Chondrocyte (in vitro differentiated cells): ENCODE data around the gene KRT14. TPM values are rescaled to one million over a fixed set of nuclear protein-coding genes. Genes with fewer than 3 reads are reported as not detected.
"Not testable (repeated sequence)": the region's sequence is repeated elsewhere in the genome, so short reads cannot be mapped to it uniquely, and the experiment has no call there.

Experiments
- DNase-seq: peaks from one replicate; pipeline ENCODE4 v3.0.0; 2021; ENCODE audit warnings: mixed read lengths, low spot score
- H3K27ac Mint-ChIP-seq: one replicate; pipeline ENCODE4 v1.8.0; 2021; ENCODE audit warnings: mild to moderate bottlenecking, moderate library complexity, mixed read lengths; ENCODE audit not compliant: unreplicated experiment
- H3K27me3 Mint-ChIP-seq: 2 replicates; pipeline ENCODE4 v1.8.0; 2021; ENCODE audit warnings: low read depth, mixed read lengths
- H3K36me3 Mint-ChIP-seq: 2 replicates; pipeline ENCODE4 v1.8.0; 2021; ENCODE audit warnings: low read depth, mixed read lengths
- H3K4me1 Mint-ChIP-seq: 2 replicates; pipeline ENCODE4 v1.8.0; 2021; ENCODE audit warnings: low read depth, mild to moderate bottlenecking, mixed read lengths
- H3K4me3 Mint-ChIP-seq: one replicate; pipeline ENCODE4 v1.8.0; 2021; ENCODE audit warnings: mild to moderate bottlenecking, moderate library complexity, mixed read lengths; ENCODE audit not compliant: unreplicated experiment
- H3K9me3 Mint-ChIP-seq: 2 replicates; pipeline ENCODE4 v1.8.0; 2021; ENCODE audit warnings: low read depth, mixed read lengths
- CTCF ChIP-seq: fragments of 200-600 bp; sonication (generic); IDR thresholded peaks from 2 replicates; pipeline ENCODE4 v1.5.0; 2021; ENCODE audit warnings: antibody characterized with exemption, mild to moderate bottlenecking, moderate library complexity
- total RNA-seq: library from RNA; stranded (reverse); gene quantifications from 3 replicates; pipeline ENCODE4 v1.2.1, GENCODE V29; 2021

The KRT14 gene
- total RNA-seq, 1 donor from 2014 or later = 0.32 TPM

GRCh38 chr17:41618341-41619035 is 31.8 kb upstream of the KRT14 start:
- no peak overlapping the region for H3K4me3 Mint-ChIP-seq
- no peak for TF ChIP-seq CTCF
- H3K36me3 Mint-ChIP-seq = peaks cover 10% of the 10 kb centered on the region
- H3K27me3 Mint-ChIP-seq = no peaks in the 10 kb centered on the region
- peak; percentile 90 for DNase-seq
- H3K27ac Mint-ChIP-seq = no peak overlapping the region
- no peaks in the 10 kb centered on the region for H3K9me3 Mint-ChIP-seq
- H3K4me1 Mint-ChIP-seq = peaks cover 51% of the 10 kb centered on the region

GRCh38 chr17:41617698-41618097 is 31.0 kb upstream of the KRT14 start:
- H3K4me1 Mint-ChIP-seq = peaks cover 51% of the 10 kb centered on the region
- H3K36me3 Mint-ChIP-seq = peaks cover 10% of the 10 kb centered on the region
- TF ChIP-seq CTCF = no peak
- H3K9me3 Mint-ChIP-seq = no peaks in the 10 kb centered on the region
- no peak overlapping the region for H3K4me3 Mint-ChIP-seq
- no peaks in the 10 kb centered on the region for H3K27me3 Mint-ChIP-seq
- DNase-seq = no peak
- no peak overlapping the region for H3K27ac Mint-ChIP-seq

GRCh38 chr17:41617136-41617535 is 30.4 kb upstream of the KRT14 start:
- Mint-ChIP-seq H3K36me3 (peaks cover 10% of the 10 kb centered on the region), H3K9me3 (no peaks in the 10 kb centered on the region), H3K27me3 (no peaks in the 10 kb centered on the region), H3K27ac (no peak overlapping the region), H3K4me1 (peaks cover 50% of the 10 kb centered on the region), H3K4me3 (no peak overlapping the region)
- peak; percentile 54 for DNase-seq
- no peak for TF ChIP-seq CTCF

GRCh38 chr17:41616486-41616885 is 29.8 kb upstream of the KRT14 start:
- H3K4me1 Mint-ChIP-seq = peaks cover 46% of the 10 kb centered on the region

GRCh38 chr17:41615454-41615853 is 28.8 kb upstream of the KRT14 start:
- no peak overlapping the region for H3K27ac Mint-ChIP-seq
- DNase-seq = no peak
- no peak overlapping the region for H3K4me3 Mint-ChIP-seq

More at GRCh38 chr17:41616486-41616885, 29.8 kb upstream of the KRT14 start:
- not testable (repeated sequence) for H3K4me3 Mint-ChIP-seq, H3K9me3 Mint-ChIP-seq, H3K27ac Mint-ChIP-seq, H3K27me3 Mint-ChIP-seq
- DNase-seq = peak; percentile 75
- peaks cover 10% of the 10 kb centered on the region for H3K36me3 Mint-ChIP-seq

GRCh38 chr17:41614767-41615166 is 28.1 kb upstream of the KRT14 start:
- H3K27me3 Mint-ChIP-seq, H3K9me3 Mint-ChIP-seq, H3K27ac Mint-ChIP-seq, DNase-seq, H3K4me3 Mint-ChIP-seq, H3K36me3 Mint-ChIP-seq: not testable (repeated sequence)
- H3K4me1 Mint-ChIP-seq = peaks cover 29% of the 10 kb centered on the region

More at GRCh38 chr17:41615454-41615853, 28.8 kb upstream of the KRT14 start:
- Mint-ChIP-seq H3K27me3 (no peaks in the 10 kb centered on the region), H3K36me3 (peaks cover 9% of the 10 kb centered on the region), H3K9me3 (no peaks in the 10 kb centered on the region), H3K4me1 (peaks cover 35% of the 10 kb centered on the region)
- TF ChIP-seq CTCF = peak; percentile 20
